ENCODE measurements around the gene ANGPTL1.

DNA sequence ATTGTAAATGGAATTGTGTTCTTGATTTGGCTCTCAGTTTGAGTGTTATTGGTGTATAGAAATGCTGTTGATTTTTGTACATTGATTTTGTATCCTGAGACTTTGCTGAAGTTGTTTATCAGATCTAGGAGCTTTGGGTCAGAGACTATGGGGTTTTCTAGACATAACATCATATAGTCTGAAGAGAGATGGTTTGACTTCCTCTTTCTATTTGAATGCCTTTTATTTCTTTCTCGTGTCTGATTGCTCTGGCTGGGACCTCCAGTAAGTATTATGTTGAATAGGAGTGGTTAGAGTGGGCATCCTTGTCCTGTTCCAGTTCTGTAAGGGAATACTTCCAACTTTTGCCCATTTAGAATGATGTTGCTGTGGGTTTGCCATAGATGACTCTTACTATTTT is 39.1 kb upstream of the ANGPTL1 start:
- TF ChIP-seq POLR2A (IDR thresholded peaks at IDR 0.05; ENCODE audit: low read length) (no peak), GATA1 (IDR thresholded peaks at IDR 0.05; ENCODE audit: low read depth, low read length) (no peak)
